T-helper 1 cell treated with Interleukin-12 subunit alpha and Interleukin-12 subunit beta and Interleukin-4 antibody, amounts not matched to agents 30 μg/mL and 1 μg/mL, for 36 hours (primary cell): ENCODE measurements around the gene MDFIC2.
"Not testable (repeated sequence)": the region's sequence is repeated elsewhere in the genome, so short reads cannot be mapped to it uniquely, and the experiment has no call there.

Source experiments
- H3K27ac Mint-ChIP-seq: one replicate; pipeline ENCODE4 v1.8.0; 2021; ENCODE audit warnings: mild to moderate bottlenecking, mixed read lengths
- H3K27me3 Mint-ChIP-seq: one replicate; pipeline ENCODE4 v1.8.0; 2021; ENCODE audit warnings: low read depth, mixed read lengths
- H3K36me3 Mint-ChIP-seq: one replicate; pipeline ENCODE4 v1.8.0; 2021; ENCODE audit warnings: low read depth, mixed read lengths
- H3K4me1 Mint-ChIP-seq: one replicate; pipeline ENCODE4 v1.8.0; 2021; ENCODE audit warnings: low read depth, mixed read lengths
- H3K4me3 Mint-ChIP-seq: one replicate; pipeline ENCODE4 v1.8.0; 2021; ENCODE audit warnings: mild to moderate bottlenecking, moderate library complexity, mixed read lengths
- H3K9me3 Mint-ChIP-seq: one replicate; pipeline ENCODE4 v1.8.0; 2021; ENCODE audit warnings: mixed read lengths

MDFIC2 gene

DNA sequence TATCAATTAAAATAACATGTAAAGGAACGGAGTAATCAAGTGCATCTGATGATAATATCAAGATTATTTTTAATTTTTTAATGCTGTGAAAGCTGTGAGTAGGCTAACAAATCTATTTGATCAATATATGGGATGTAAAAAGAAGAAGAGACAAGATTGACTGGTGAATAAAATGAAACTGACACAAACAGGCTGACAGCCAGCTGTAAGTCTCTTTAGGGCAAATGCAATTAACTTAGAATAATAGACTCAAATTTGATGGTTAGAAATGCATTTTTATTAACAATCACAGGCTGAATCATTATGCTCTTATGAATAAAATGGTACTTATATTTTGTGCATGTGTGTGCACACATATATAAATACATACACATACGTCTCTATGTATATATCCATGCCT is 68.0 kb downstream of the MDFIC2 start:
- no peaks in the 10 kb centered on the region for H3K9me3 Mint-ChIP-seq

DNA sequence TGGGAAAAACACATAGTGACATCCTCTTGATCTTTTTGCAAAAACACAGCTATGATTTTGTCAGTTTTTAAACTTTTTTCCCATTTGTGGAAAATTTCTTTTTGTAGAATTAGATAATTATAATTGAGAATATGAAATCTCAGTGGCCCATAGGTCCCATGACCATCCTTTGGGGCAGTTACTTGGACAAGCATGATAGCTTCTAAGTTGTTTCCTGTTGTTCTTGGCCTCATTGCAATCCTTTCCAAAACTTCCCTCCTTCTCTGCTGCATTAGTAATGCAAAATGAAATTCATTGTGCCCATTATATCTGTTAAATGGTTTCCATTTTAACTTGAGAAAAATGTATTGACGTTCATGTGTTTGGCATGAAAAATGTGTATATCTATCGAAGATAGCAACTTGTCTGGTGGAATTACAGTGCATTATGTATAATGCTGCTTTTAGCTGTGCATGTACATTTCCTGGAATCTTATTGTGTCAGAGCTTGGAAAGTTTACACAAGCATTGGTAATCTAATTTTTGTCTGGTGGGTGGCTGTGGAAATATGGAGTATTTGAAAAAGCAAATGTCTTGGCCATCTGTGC is 70.0 kb downstream of the MDFIC2 start:
- H3K4me1 Mint-ChIP-seq, result no peaks in the 10 kb centered on the region
- no peaks in the 10 kb centered on the region for H3K36me3 Mint-ChIP-seq
- no peaks in the 10 kb centered on the region for H3K9me3 Mint-ChIP-seq
- H3K27ac Mint-ChIP-seq, result no peak overlapping the region
- H3K4me3 Mint-ChIP-seq, result no peak overlapping the region
- no peaks in the 10 kb centered on the region for H3K27me3 Mint-ChIP-seq

More for the DNA sequence above, 68.0 kb downstream of the MDFIC2 start:
- no peak overlapping the region for H3K27ac Mint-ChIP-seq
- no peak overlapping the region for H3K4me3 Mint-ChIP-seq
- H3K27me3 Mint-ChIP-seq, result no peaks in the 10 kb centered on the region
- H3K36me3 Mint-ChIP-seq, result no peaks in the 10 kb centered on the region
- no peaks in the 10 kb centered on the region for H3K4me1 Mint-ChIP-seq

DNA sequence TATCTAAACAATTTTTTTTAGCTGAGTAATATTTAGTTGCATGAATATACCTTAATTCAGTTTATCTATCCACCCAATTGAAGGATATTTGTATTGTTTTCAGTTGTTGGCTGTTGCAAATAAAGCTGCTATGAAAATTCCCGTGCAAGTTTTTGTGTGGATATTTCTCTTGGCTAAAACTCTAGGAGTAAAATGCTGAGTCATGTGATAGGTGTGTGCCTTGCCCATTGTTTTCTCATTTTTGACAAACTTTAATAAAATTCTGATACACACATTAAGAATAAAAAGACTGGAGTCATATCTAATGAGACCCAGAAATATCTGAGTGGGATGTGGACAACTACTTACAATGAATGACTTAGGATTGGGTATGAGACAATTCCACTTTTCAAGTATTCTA is 78.6 kb downstream of the MDFIC2 start:
- Mint-ChIP-seq H3K4me1 (no peaks in the 10 kb centered on the region), H3K36me3 (no peaks in the 10 kb centered on the region), H3K27me3 (no peaks in the 10 kb centered on the region), H3K27ac (no peak overlapping the region), H3K4me3 (no peak overlapping the region), H3K9me3 (no peaks in the 10 kb centered on the region)

DNA sequence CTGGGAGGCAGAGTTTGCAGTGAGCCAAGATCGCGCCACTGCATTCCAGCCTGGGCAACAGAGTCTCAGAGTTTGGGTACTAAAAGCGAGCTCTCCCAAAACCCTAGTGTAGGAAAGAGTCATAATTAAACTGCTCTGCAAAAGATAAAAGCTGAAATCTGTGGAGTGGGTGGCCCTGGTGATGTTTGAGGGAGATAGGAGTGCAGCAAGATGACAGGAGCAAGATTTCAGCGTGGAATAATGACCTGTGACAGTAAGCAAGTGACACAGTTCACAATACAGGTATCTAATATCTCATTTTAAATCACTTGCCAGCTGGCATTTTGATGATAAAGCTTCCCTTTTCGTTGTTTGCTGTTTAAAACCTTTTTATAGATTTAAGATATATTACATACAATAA is 79.3 kb downstream of the MDFIC2 start:
- H3K36me3 Mint-ChIP-seq, result no peaks in the 10 kb centered on the region
- H3K4me3 Mint-ChIP-seq, result no peak overlapping the region
- no peaks in the 10 kb centered on the region for H3K9me3 Mint-ChIP-seq
- H3K4me1 Mint-ChIP-seq, result no peaks in the 10 kb centered on the region
- no peak overlapping the region for H3K27ac Mint-ChIP-seq
- no peaks in the 10 kb centered on the region for H3K27me3 Mint-ChIP-seq

DNA sequence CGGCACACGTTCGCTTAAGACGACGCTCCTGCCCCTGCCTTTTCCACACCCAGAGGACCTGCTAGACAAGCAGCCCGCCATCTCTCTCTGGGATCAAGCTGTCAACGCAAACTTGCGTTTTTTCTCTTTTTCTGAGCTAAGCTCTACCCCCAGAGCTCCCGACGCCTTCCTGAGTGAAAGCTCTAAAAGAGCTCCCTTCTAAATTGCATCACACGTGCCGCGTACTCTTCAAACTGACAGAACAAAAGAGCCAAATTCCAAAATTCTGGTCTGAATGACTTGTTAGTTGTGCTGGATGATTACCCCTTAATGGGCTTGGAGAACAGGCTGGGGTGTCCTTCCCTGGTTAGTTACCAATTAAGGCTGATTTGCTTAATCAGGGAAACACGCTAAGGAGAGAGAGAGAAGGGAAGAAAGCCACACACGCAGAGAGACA is 81.2 kb downstream of the MDFIC2 start:
- no peaks in the 10 kb centered on the region for H3K4me1 Mint-ChIP-seq
- no peaks in the 10 kb centered on the region for H3K36me3 Mint-ChIP-seq
- no peak overlapping the region for H3K4me3 Mint-ChIP-seq
- H3K9me3 Mint-ChIP-seq, result no peaks in the 10 kb centered on the region
- no peaks in the 10 kb centered on the region for H3K27me3 Mint-ChIP-seq
- H3K27ac Mint-ChIP-seq, result no peak overlapping the region

DNA sequence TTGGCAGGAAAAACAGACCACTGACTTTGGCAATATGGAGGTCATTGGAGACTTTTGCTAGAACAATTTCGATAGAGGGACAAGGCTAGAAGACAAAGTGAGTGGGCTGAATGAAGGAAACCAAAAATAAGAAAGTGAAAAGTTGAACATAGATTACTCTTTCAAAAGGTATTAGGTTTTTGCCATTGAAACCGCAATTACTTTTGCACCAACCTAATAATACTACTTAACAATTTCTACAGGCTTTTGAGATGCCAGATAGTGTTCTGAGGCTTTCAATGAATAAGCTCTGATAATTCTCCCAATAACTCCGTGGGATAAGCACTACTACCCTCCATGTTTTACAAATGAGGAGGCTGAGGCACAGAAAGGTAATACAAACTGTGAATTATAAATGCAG is 85.0 kb downstream of the MDFIC2 start:
- Mint-ChIP-seq H3K27ac (no peak overlapping the region), H3K9me3 (no peaks in the 10 kb centered on the region), H3K27me3 (no peaks in the 10 kb centered on the region), H3K4me1 (no peaks in the 10 kb centered on the region), H3K36me3 (no peaks in the 10 kb centered on the region), H3K4me3 (no peak overlapping the region)

DNA sequence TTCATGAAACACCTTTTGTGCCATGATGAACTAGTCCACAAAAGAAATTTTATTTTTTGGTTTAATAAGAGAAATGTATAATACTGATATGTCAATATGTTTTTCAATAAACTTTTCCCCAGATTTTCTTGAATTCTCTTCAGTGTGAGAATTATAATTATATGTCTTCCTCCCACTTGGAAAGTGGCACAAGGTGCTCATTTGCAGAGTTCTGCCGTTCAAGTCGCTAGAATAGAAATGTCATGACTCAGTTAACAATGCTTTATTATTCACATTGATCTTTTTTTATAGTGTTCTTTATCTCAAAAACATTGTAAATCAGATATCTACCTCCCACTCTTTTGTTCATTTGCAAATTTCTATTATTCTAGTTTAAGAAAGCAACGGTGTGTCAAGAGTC is 87.3 kb downstream of the MDFIC2 start:
- no peak overlapping the region for H3K27ac Mint-ChIP-seq
- H3K4me3 Mint-ChIP-seq, result no peak overlapping the region
- no peaks in the 10 kb centered on the region for H3K9me3 Mint-ChIP-seq
- H3K27me3 Mint-ChIP-seq, result no peaks in the 10 kb centered on the region
- no peaks in the 10 kb centered on the region for H3K4me1 Mint-ChIP-seq
- H3K36me3 Mint-ChIP-seq, result no peaks in the 10 kb centered on the region

DNA sequence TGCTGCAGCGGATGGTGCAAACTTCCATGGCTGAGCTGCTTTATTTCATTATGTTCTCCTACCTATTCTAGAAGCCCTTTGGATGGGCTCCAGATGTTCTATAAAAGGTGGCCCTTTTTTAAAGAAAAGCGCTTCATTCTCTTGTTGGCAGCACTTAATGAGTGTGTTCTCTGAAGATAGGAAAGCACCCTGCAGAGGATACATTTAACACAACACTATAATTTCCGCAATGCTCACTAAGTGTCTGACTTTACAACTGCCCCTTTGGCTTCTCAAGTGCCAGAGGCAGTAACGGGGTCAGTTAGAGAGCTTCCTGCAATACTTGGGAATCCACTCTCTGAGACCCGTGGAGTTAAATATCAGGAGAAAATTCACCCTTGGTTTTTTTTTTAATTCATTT is 88.1 kb downstream of the MDFIC2 start:
- no peaks in the 10 kb centered on the region for H3K9me3 Mint-ChIP-seq
- no peaks in the 10 kb centered on the region for H3K27me3 Mint-ChIP-seq
- no peak overlapping the region for H3K27ac Mint-ChIP-seq
- no peaks in the 10 kb centered on the region for H3K4me1 Mint-ChIP-seq
- H3K36me3 Mint-ChIP-seq, result no peaks in the 10 kb centered on the region
- no peak overlapping the region for H3K4me3 Mint-ChIP-seq

DNA sequence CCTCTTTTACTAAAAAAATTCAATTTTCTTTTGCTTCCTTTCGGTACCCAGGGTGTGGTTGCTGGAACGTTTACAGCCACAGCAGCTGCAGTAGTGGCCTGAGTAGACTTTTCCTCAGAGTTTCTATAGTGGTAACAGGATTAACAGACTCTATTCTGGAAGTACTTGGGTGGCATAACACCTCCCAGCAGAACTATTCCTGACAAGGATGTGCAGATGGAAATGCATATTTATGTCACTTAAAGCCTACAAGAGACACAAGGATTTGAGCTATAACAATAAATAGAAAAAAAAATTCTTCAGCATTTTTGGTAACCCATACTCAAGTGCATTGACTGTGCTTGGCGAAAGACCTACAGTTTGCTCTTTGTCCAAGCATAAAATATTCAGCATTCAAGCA is 94.0 kb downstream of the MDFIC2 start:
- H3K9me3 Mint-ChIP-seq, result no peaks in the 10 kb centered on the region
- H3K27me3 Mint-ChIP-seq, result no peaks in the 10 kb centered on the region
- H3K4me3 Mint-ChIP-seq, result no peak overlapping the region
- H3K27ac Mint-ChIP-seq, result no peak overlapping the region
- H3K36me3 Mint-ChIP-seq, result no peaks in the 10 kb centered on the region
- no peaks in the 10 kb centered on the region for H3K4me1 Mint-ChIP-seq

DNA sequence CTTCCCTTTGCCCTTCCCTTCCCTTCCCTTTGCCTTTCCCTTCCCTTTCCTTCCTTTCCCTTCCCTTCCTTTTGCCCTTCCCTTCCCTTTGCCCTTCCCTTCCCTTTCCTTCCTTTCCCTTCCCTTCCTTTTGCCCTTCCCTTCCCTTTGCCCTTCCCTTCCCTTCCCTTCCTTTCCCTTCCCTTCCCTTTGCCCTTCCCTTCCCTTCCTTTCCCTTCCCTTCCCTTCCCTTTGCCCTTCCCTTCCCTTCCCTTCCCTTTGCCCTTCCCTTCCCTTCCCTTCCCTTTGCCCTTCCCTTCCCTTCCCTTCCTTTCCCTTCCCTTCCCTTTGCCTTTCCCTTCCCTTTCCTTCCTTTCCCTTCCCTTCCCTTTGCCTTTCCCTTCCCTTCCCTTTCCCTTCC is 101.2 kb downstream of the MDFIC2 start:
- H3K27ac Mint-ChIP-seq, H3K4me1 Mint-ChIP-seq, H3K4me3 Mint-ChIP-seq, H3K27me3 Mint-ChIP-seq, H3K9me3 Mint-ChIP-seq, H3K36me3 Mint-ChIP-seq: not testable (repeated sequence)

DNA sequence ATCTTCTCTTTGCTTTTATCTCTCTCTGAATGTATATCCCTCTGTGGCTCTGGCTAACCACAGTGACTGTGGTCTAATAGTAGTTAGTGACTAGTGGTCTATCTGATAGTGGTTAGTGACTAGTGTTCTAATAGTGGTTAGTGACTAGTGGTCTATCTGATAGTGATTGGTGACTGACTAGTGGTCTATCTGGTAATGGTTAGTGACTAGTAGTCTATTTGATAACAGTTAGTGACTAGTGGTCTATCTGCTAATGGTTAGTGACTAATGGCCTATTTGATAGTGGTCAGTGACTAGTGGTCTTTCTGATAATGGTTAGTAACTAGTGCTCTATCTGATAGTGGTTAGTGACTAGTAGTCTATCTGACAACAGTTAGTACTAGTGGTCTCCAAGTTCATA is 110.5 kb downstream of the MDFIC2 start:
- H3K27ac Mint-ChIP-seq, result no peak overlapping the region
- H3K27me3 Mint-ChIP-seq, result no peaks in the 10 kb centered on the region
- no peaks in the 10 kb centered on the region for H3K4me1 Mint-ChIP-seq
- no peak overlapping the region for H3K4me3 Mint-ChIP-seq
- no peaks in the 10 kb centered on the region for H3K9me3 Mint-ChIP-seq
- H3K36me3 Mint-ChIP-seq, result no peaks in the 10 kb centered on the region

DNA sequence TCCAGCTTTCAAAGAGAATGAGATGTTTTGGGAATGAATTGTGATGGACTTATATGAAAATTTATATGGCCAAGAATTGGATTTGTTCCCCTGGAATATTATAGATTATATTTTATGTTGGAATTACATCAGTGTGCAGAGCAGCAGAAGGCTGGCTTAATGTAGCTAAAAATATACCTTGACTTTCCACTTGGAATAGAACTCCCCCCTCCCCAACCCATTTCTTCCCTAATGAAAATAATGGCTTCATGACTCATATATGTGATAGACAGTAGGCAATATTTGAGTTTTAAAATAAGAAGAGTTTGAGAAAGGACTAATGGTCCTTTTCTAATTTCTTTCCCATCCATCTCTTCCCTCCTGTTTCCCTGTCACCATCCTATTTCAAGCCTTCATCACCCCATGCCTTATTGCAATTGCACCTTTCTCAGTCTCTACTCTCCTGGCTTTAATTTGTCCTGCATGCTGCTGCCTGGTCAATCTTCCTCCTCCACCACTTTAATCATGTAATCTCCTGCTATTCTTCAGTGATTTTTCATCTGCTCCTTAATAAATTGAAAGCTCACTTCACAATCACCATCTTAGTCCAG is 122.5 kb downstream of the MDFIC2 start:
- Mint-ChIP-seq H3K4me1 (no peaks in the 10 kb centered on the region), H3K36me3 (no peaks in the 10 kb centered on the region), H3K27ac (no peak overlapping the region), H3K4me3 (no peak overlapping the region), H3K9me3 (no peaks in the 10 kb centered on the region), H3K27me3 (no peaks in the 10 kb centered on the region)

DNA sequence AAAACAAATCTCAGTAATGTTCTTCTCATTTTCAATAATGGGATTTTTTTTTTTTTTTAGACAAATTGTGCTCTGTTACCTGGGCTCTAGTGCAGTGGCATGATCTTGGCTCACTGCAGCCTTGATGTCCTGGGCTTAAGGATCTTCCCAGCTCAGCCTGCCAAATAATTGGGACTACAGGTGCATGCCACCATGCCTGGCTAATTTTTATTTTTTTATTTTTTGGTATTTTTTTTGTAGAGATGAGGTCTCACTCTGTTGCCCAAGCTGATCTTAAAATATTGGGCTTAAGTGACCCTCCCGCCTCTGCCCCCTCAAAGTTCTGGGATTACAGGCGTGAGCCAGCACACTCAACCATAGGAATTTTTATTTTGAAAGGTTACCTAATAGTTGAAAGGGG is 126.2 kb downstream of the MDFIC2 start:
- H3K27me3 Mint-ChIP-seq, result no peaks in the 10 kb centered on the region
- no peaks in the 10 kb centered on the region for H3K36me3 Mint-ChIP-seq
- H3K4me1 Mint-ChIP-seq, result no peaks in the 10 kb centered on the region
- no peak overlapping the region for H3K27ac Mint-ChIP-seq
- no peaks in the 10 kb centered on the region for H3K9me3 Mint-ChIP-seq
- no peak overlapping the region for H3K4me3 Mint-ChIP-seq

DNA sequence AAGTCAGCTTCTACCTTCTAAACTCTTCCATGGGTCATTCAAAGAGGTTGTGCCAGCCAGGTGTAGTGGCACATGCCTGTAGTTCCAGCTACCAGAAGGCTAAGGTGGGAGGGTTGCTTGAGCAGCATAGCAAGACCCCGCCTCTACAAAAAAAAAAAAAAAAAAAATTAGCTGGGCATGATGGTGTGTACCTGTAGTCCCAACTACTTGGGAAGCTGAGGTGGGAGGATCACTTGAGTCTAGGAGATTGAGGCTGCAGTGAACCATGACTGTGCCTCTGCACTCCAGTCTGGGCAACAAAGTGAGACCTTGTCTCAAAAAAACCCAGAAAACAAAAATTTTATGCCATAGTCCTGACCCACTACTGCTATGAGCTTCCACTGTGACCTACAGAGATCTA is 126.8 kb downstream of the MDFIC2 start:
- no peaks in the 10 kb centered on the region for H3K4me1 Mint-ChIP-seq
- H3K27me3 Mint-ChIP-seq, result no peaks in the 10 kb centered on the region
- no peak overlapping the region for H3K4me3 Mint-ChIP-seq
- H3K27ac Mint-ChIP-seq, result no peak overlapping the region
- no peaks in the 10 kb centered on the region for H3K36me3 Mint-ChIP-seq
- H3K9me3 Mint-ChIP-seq, result no peaks in the 10 kb centered on the region

DNA sequence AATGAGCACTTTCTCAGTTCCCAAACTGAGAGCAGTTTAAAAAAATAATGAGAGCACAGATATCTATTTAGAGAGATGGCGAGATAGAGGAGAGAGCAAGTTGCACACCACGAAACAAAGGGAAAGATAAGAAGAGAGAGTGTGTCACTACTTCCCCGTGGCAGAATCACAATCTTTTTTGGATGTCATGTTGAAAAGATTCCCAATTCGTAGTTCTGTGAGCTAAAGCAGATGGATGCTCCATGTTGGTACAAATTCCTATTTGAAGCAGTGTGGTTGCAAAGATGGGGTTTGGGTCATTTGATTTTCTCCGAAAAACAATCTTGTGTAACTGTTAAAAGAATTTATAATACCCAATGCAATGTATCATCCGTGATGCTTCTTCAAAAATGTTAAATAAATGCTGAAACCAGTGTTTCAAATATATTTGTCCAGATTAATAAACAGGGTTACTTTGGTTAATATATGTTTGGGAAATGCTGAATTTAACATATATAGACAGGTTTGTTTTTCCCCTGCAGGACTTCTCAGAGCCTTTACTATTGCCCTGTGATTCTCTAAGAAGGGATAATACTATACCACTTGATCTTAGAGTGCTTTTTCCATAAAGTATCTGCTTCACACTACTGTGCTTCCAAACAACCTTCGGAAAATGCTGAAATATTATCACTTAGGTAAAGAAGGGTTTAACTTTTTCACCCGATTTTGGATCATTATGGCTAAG is 128.5 kb downstream of the MDFIC2 start:
- no peaks in the 10 kb centered on the region for H3K36me3 Mint-ChIP-seq
- H3K4me3 Mint-ChIP-seq, result no peak overlapping the region
- no peaks in the 10 kb centered on the region for H3K4me1 Mint-ChIP-seq
- no peaks in the 10 kb centered on the region for H3K9me3 Mint-ChIP-seq
- no peaks in the 10 kb centered on the region for H3K27me3 Mint-ChIP-seq
- no peak overlapping the region for H3K27ac Mint-ChIP-seq
